HG03095 (cell line): ENCODE measurements around the gene ESR2.
"Not testable (repeated sequence)": the region's sequence is repeated elsewhere in the genome, so short reads cannot be mapped to it uniquely, and the experiment has no call there.

Source experiments
- ATAC-seq: cut with Tn5 transposase; IDR thresholded peaks from one replicate; pipeline ENCODE4 v1.9.1; 2021; ENCODE audit warnings: moderate library complexity; ENCODE audit not compliant: unreplicated experiment

Gene ESR2

GRCh38 chr14:64045091-64045490, 249.1 kb downstream of the ESR2 start:
- ATAC-seq = no peak

GRCh38 chr14:64043296-64043695, 250.9 kb downstream of the ESR2 start:
- ATAC-seq = not testable (repeated sequence)

GRCh38 chr14:64040044-64040443, 254.1 kb downstream of the ESR2 start:
- ATAC-seq = no peak

GRCh38 chr14:64038841-64039542, 255.2 kb downstream of the ESR2 start:
- ATAC-seq = no peak

GRCh38 chr14:64037869-64038745, 256.1 kb downstream of the ESR2 start:
- ATAC-seq = not testable (repeated sequence)

GRCh38 chr14:64035143-64035542, 259.0 kb downstream of the ESR2 start:
- no peak for ATAC-seq
